Kidney epithelial cell (primary cell): ENCODE measurements around the gene AUH. TPM values are rescaled to one million over a fixed set of nuclear protein-coding genes. Genes with fewer than 3 reads are reported as not detected.

Experiments
- DNase-seq: peaks from one replicate; pipeline ENCODE4 v3.0.0-alpha.2; 2010; ENCODE audit warnings: low read depth
- H3K27me3 ChIP-seq: 2 replicates; pipeline ENCODE4 v1.6.0; 2011; ENCODE audit warnings: low read length; ENCODE audit not compliant: control insufficient read depth, insufficient read depth
- H3K36me3 ChIP-seq: 2 replicates; pipeline ENCODE4 v1.5.1; 2011; ENCODE audit warnings: low read length; ENCODE audit not compliant: control insufficient read depth, insufficient read depth
- H3K4me3 ChIP-seq: 2 replicates; pipeline ENCODE4 v1.5.1; 2011; ENCODE audit warnings: low read depth, mild to moderate bottlenecking, control low read depth, low read length
- CTCF ChIP-seq: IDR thresholded peaks from 2 replicates; pipeline ENCODE4 v1.5.1; 2011; ENCODE audit warnings: mild to moderate bottlenecking, moderate library complexity, low read length, control low read depth, inconsistent platforms; ENCODE audit not compliant: insufficient read depth, poor library complexity, severe bottlenecking
- total RNA-seq: library from RNA; depleted of rRNA; stranded (reverse); fragments of >200 nt; gene quantifications from 2 replicates; pipeline ENCODE4 v1.2.3, GENCODE V29; 2015

The AUH gene
- 11.3 and 16.6 TPM in 2 replicates for total RNA-seq

- TF ChIP-seq CTCF = no peak
- Histone ChIP-seq H3K36me3 (no peaks in the 10 kb centered on the region), H3K4me3 (peak within 1 kb of the TSS; percentile 99), H3K27me3 (no peaks in the 10 kb centered on the region)
- DNase-seq = peak; percentile 31
Observed at GRCh38 chr9:91361291-91362050, at the start of gene AUH. Gene AUH (minus strand): TSS chr9:91361918. CDS start chr9:91361889, 29 bp downstream.

- no peak for DNase-seq
- TF ChIP-seq CTCF = peak; percentile 15
Observed at GRCh38 chr9:91411096-91411771, 49.5 kb upstream of the AUH start.

GRCh38 chr9:91410161-91410560 lies 48.4 kb upstream of the AUH start:
- DNase-seq = no peak
- Histone ChIP-seq H3K27me3 (no peaks in the 10 kb centered on the region), H3K36me3 (no peaks in the 10 kb centered on the region), H3K4me3 (no peak overlapping the region)
- TF ChIP-seq CTCF = no peak

More at GRCh38 chr9:91411096-91411771, 49.5 kb upstream of the AUH start:
- no peaks in the 10 kb centered on the region for H3K27me3 ChIP-seq
- no peak overlapping the region for H3K4me3 ChIP-seq
- no peaks in the 10 kb centered on the region for H3K36me3 ChIP-seq

- Histone ChIP-seq H3K4me3 (no peak overlapping the region), H3K27me3 (no peaks in the 10 kb centered on the region), H3K36me3 (no peaks in the 10 kb centered on the region)
- no peak for TF ChIP-seq CTCF
- no peak for DNase-seq
Observed at GRCh38 chr9:91408475-91408874, 46.8 kb upstream of the AUH start.

GRCh38 chr9:91407580-91408318 lies 46.0 kb upstream of the AUH start:
- TF ChIP-seq CTCF = no peak
- Histone ChIP-seq H3K27me3 (no peaks in the 10 kb centered on the region), H3K36me3 (no peaks in the 10 kb centered on the region), H3K4me3 (no peak overlapping the region)
- no peak for DNase-seq
